Stimulated activated CD8-positive, alpha-beta memory T cell treated with anti-CD3 and anti-CD28 coated beads, Interleukin-2, amount 100 ng/mL, for 1 hour (primary cell): Measurements from ENCODE around the gene HEXIM2.

ENCODE experiments used
- DNase-seq, 2 donors: peaks; one replicate each; pipeline ENCODE4 v3.0.0-alpha.2; 2020; ENCODE audit warnings: low read depth in 2 of 2

Gene HEXIM2

GRCh38 chr17:45143767-45144198, 17.9 kb upstream of the HEXIM2 start:
- DNase-seq, result no peak

DNA sequence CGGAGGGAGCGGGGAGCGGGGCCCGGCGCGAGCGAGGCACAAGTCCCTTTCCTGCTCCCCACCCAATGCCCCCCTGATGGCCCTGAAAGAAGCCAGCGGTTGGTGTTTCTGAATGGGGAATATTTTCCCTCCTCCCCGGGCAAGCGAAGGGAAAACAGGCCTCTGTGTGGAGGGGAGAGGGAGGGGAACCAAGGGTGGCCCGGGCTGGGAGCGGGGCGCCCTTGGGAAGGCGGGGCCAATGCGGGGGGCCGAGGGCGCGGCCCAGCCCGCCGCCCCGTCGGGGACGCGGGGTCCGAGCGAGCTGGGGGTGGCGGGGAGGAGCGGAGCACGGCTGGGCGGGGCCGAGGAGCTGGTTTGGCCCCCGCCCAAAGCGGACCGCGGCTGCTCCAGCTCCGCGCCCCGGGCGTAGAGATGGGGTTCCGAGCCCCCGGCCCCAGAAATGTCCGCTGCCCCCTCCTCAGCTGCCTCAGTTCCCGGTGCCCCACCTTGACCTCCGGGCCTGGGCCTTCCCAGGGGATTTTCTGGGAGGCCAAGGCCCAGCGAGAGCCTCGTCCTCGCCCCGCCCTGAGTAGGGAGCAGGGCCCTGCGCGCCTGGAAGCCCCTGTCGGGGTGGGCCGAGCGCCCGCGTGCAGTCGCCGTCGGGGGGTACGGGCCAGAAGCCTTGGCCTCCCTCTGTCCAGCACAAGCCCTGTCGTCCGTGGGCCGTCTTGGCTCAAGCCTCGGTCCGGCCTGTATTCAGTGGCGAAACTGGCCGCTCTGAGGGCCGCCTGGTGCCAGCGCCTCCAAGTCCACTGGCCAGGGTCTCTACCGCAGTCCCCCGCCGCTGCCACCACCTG, 17.3 kb upstream of the HEXIM2 start:
- no peak for DNase-seq

- DNase-seq, result no peak
These were observed 16.7 kb upstream of the HEXIM2 start for GRCh38 chr17:45145035-45145389.

DNA sequence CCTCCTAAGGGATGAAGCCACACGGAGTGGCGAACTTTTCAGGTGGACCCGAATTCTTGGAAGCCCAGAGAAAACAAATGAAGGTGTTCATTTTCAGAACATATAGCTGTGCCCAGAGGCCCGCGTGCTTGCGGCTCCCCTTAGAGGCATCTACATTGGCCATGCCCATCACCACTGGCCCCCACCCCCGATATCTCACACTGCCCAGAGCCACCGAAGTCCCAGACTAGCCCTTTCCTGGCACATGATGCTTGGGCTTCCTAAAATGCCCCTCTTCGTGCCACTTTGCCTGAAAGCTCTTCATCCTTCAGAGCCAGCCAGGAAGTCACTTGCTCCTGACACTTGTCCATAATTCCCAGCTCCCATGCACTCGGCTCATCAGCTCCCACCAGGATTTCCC, 15.5 kb upstream of the HEXIM2 start:
- no peak for DNase-seq

GRCh38 chr17:45146592-45146889, 15.1 kb upstream of the HEXIM2 start:
- no peak for DNase-seq

DNA sequence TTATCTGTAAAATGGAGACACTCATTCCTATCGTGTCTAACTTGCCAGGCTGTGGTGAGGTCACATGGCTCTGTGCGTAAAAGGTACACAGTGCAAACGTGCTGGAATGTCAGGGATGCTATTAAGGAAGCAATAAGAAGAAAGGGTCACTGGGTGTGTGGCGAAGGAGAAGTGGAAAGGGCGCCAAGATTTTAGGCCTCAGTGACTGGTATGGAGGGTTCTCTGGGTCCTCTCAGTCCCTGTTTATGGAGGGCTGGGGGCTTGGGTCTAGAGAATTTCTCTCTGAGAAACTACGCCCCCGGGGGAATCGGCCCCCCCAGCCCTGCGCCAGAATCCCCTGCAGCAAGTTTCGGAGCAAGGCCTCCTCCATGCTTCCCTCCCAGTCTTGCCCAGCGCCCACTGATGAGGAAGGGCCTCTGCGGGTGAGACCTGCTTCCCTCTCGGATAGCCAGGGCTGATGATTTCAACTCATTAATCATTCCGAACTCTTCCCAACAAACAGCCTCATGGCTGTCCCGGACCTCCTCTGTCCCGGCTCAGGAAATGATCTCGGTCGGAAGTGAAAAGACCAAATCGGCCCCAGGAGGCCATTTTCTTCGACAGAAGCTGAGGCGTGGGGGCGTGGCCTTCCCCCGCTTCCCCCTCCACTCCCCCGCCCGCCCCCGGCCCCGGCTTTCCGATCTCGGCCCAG, 14.6 kb upstream of the HEXIM2 start:
- no peak for DNase-seq

- peak in 1 of 2 donors; percentile 49 for DNase-seq
These were observed 14.0 kb upstream of the HEXIM2 start for GRCh38 chr17:45147581-45148182.

DNA sequence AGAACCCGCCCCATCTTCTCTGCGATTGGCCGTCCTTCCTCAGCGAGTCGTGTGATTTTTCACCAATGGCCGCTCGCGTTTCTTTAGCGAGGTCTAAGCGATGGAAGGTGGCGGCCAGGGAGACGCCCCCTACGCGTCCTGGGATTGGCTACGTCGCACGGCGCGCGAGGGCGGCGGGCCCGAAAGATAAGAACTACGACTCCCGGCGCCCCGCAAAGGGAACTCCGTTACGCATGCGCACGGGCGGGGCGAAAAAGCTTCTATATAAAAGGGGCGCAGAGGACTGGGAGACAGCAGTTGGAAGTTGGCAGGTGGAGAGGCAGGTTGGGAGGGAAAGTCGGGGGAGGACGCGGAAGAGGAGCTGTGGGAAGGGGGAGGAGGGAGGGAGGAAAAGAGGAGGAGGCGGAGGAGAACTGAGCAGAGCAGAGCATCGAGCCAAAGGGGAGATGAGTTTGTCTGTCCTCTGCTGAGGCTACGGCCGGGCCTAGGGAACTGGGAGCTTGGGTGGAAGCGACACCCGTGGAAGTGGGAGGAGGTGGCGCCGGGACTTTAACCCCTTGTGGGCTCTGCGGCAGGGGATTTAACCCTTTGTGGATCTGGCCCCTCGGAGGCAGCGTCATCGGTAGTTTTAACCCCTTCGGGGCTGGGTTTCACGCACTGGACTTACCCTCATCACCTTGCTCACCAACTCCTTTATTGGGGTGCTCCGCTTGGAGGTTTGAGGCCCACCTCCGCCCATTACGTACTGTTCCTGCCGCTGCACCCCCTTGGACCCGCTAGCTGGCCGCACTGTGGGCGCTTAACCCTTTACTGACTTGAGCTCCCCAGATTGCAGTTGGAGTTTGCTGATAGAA, 13.3 kb upstream of the HEXIM2 start, which contains the start of gene HEXIM1:
Gene HEXIM1 (plus strand): TSS at position 293 of the 854 bp plus-strand sequence. CDS start 716 bp downstream, outside the sequence.
- DNase-seq, result peak; percentile 95 to 98

DNA sequence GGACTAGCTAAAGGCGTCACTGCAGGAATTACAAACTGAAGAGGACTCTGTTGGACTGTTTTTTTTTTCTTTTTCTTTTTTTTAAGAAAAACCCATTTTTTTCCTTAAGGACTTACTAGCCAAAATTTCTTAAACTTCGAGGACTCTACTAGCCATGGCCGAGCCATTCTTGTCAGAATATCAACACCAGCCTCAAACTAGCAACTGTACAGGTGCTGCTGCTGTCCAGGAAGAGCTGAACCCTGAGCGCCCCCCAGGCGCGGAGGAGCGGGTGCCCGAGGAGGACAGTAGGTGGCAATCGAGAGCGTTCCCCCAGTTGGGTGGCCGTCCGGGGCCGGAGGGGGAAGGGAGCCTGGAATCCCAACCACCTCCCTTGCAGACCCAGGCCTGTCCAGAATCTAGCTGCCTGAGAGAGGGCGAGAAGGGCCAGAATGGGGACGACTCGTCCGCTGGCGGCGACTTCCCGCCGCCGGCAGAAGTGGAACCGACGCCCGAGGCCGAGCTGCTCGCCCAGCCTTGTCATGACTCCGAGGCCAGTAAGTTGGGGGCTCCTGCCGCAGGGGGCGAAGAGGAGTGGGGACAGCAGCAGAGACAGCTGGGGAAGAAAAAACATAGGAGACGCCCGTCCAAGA, 12.5 kb upstream of the HEXIM2 start:
- DNase-seq, result peak in 1 of 2 donors; percentile 53

- no peak for DNase-seq
These were observed 11.7 kb upstream of the HEXIM2 start for GRCh38 chr17:45149669-45150664.

DNA sequence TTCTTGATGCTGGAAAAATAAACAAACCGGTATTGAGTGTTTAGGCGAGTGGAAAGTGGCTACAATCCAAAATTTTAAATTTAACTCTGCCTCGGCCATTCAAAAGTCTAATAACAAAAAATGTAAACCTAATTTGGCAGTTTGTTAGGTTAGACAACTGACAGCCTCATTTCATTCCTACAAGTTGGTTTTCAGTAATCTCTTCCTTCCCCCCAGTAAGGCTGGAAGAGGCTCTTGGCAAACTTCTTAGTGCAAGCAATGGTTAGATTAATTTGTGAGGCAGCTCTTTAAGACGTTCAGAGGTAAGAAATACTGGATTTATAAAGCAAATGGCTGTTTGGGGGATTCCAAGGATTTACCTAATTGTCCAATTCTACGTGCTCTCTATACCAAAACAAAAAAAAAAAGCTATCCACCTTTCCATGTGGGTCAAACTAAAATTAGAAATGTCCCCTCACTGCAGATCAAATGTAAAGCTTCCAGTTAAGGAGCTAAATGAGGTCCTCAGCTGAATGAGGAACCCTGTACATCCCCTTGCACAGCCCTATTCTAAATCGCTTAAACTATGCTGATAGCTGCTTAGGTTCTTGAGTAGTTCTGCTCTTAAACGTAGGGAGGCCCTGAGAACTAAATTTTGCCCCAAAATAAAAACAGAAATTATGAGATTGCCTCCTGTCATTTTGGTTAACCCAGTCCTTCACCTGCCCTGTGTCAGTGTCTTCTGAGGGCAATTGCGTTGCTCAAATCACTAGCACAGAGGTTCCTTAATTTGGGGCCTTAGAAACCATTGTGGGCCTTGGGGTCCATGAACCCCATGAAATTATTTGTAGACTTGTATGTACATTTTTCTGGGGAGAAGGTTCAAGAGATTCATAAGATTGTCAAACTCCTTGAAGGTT, 10.5 kb upstream of the HEXIM2 start:
- no peak for DNase-seq

DNA sequence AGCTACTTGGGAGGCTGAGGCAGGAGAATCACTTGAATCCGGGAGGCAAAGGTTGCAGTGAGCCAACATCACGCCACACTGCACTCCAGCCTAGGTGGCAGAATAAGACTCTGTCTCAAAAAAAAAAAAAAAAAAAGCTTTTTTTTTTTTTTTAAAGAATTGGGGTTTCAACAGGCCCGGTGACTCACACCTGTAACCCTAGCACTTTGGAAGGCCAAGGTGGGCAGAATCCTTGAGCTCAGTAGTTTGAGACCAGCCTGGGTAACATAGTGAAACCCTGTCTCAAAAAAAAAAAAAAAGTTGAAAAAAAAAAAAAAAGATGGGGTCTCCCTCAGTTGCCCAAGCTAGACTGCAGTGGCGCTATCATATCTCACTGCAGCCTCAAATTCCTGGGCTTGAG, 6.6 kb upstream of the HEXIM2 start:
- DNase-seq, result no peak

- DNase-seq, result no peak
These were observed 6.2 kb upstream of the HEXIM2 start for GRCh38 chr17:45155483-45155882.

DNA sequence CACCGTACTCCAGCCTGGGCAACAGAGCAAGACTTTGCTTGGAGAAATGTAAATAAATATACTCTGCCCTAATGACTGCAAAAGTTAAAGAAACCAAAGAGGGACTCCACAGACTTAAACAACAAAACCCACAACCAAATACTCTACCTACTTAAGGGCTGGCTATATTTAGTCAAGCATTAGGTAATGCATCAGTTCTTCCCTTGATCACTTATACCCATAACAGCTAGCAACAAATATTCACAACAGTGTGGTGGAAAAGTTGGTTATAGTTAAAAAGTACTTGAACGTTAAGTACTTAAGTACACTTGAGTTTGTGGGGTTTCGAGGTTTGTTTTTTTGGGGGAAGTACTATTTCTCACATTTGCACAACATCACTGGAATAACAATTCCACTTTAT, 5.4 kb upstream of the HEXIM2 start:
- no peak for DNase-seq

DNA sequence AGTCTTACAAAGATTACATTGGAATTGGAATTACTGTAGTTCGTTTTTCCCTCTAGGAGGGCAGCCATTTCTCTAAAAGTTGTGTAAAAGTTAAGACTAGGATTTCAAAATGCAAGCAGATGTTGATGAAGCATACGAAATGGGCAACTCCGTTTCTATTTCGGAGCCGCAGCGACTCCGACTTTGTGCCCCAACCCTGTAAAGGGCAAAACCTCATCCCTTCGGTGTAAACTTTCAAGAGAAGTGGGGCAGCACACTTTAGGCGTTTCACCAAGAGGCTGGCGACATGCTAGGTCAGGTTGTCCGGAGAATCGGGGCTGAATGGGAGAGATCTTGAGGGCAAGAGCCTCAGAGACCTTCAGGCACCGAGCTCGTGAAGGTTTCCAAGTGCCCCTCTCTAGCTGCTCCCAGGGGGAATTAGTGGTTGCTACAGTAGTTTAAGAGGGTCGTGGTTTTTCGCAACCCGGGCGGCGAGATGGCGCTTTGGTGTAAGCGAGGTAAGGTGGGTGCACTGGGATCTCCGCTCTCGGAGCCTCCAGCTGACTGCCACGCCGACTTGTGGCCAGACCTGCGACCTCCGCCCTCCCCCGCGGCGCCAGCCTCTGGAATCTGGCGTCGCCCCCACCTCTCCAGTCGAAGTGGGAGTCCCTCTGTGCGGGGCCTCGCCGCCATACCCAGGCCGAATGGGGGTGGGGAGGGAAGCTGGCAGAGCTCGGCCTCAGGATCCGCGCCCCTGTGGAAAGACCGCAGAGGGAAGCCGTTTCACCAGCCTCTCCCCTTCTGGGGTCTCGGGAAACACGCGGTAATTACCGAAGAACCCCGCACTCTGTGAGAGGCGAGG, 1.0 kb upstream of the HEXIM2 start:
- peak in 1 of 2 donors; percentile 25 for DNase-seq

GRCh38 chr17:45162025-45162687, 481 bp downstream of the HEXIM2 start:
- no peak for DNase-seq

- no peak for DNase-seq
These were observed 3.1 kb downstream of the HEXIM2 start for GRCh38 chr17:45164734-45165269.
